GM12878 (cell line): ENCODE measurements around the gene AP2B1. TPM values are rescaled to one million over a fixed set of nuclear protein-coding genes. Genes with fewer than 3 reads are reported as not detected.

Experiments used
- ATAC-seq: fragments of 200-7000 bp; cut with Tn5 transposase; 3 replicates; pipeline ENCODE4 v1.9.1; 2020; ENCODE audit warnings: mild to moderate bottlenecking, moderate library complexity
- BruUV-seq: library from RNA; stranded (reverse); fragments of 400-500 nt; replicated peaks from 2 replicates; lab custom pipeline; 2021; lab: Mats Ljungman, UMichigan
- CTCF ChIA-PET: fragments of 300-600 bp; sonication (Branson Sonifier 250); formaldehyde crosslinking; extraction: SDS; loops from one replicate; lab custom pipeline; 2021; ENCODE audit warnings: inconsistent platforms; lab: Yijun Ruan, JAX
- POLR2A ChIA-PET: fragments of 350-600 bp; formaldehyde crosslinking; extraction: SDS; loops from one replicate; lab custom pipeline; 2021; ENCODE audit warnings: inconsistent platforms; lab: Charles Lee
- RAD21 ChIA-PET: fragments of 300-600 bp; sonication (Branson Sonifier 250); formaldehyde crosslinking; loops from one replicate; lab custom pipeline; 2023; ENCODE audit warnings: antibody characterized with exemption; ENCODE audit not compliant: unreplicated experiment; lab: Charles Lee
- SMC1A ChIA-PET: fragments of 300-600 bp; sonication (Branson Sonifier 250); formaldehyde crosslinking; loops from one replicate; lab custom pipeline; 2023; ENCODE audit not compliant: unreplicated experiment, uncharacterized antibody; lab: Charles Lee
- DNase-seq: peaks from one replicate; pipeline ENCODE4 v3.0.0-alpha.2; 2011; ENCODE audit warnings: low read depth, low spot score
- FAIRE-seq: peaks from 3 replicates; lab custom pipeline; 2011; peaks lifted over from hg19 to GRCh38; lab: Jason Lieb, UNC
- H2AFZ ChIP-seq: 2 replicates; pipeline ENCODE4 v1.6.0; 2011; ENCODE audit warnings: low read depth, low read length, control low read depth; ENCODE audit not compliant: control insufficient read depth
- H3K27ac ChIP-seq: 2 replicates; pipeline ENCODE4 v1.5.1; 2011; ENCODE audit warnings: control low read depth; ENCODE audit not compliant: control insufficient read depth, insufficient read depth
- H3K27me3 ChIP-seq, 2 experiments: replicated peaks in 1 of 2; 2 replicates each; pipeline versions ENCODE4 v1.6.0 to v1.6.1; 2011; ENCODE audit warnings: low read length in 1 of 2; ENCODE audit not compliant: control insufficient read depth in 2 of 2, insufficient read depth in 2 of 2
- H3K36me3 ChIP-seq, 2 experiments: 2 replicates each; pipeline ENCODE4 v1.5.1; 2011; ENCODE audit warnings: low read length in 1 of 2; ENCODE audit not compliant: control insufficient read depth in 2 of 2, insufficient read depth in 2 of 2
- H3K4me1 ChIP-seq: 2 replicates; pipeline ENCODE4 v1.6.1; 2011; ENCODE audit warnings: mild to moderate bottlenecking, low read length, moderate library complexity, mixed read lengths; ENCODE audit not compliant: control insufficient read depth, insufficient read depth
- H3K4me2 ChIP-seq: 2 replicates; pipeline ENCODE4 v1.6.0; 2011; ENCODE audit warnings: control low read depth; ENCODE audit not compliant: control insufficient read depth, insufficient read depth
- H3K4me3 ChIP-seq: fragments of 200-600 bp; sonication (generic); 2 replicates; pipeline ENCODE4 v1.5.1; 2016
- H3K79me2 ChIP-seq: 2 replicates; pipeline ENCODE4 v1.6.0; 2011; ENCODE audit warnings: low read length; ENCODE audit not compliant: control insufficient read depth, insufficient read depth
- H3K9ac ChIP-seq: 2 replicates; pipeline ENCODE4 v1.8.0; 2011; ENCODE audit warnings: low read length, control low read depth, mixed read lengths; ENCODE audit not compliant: control insufficient read depth, insufficient read depth
- H3K9me3 ChIP-seq: replicated peaks from 3 replicates; pipeline ENCODE4 v1.5.1; 2011; ENCODE audit warnings: mild to moderate bottlenecking, low read length; ENCODE audit not compliant: control insufficient read depth, insufficient read depth
- H4K20me1 ChIP-seq: 2 replicates; pipeline ENCODE4 v1.6.0; 2011; ENCODE audit not compliant: control insufficient read depth, insufficient read depth
- CHD4 ChIP-seq: fragments of 200-600 bp; sonication (generic); IDR thresholded peaks from 2 replicates; pipeline ENCODE4 v1.6.1; 2016; ENCODE audit warnings: mild to moderate bottlenecking
- E2F8 ChIP-seq: fragments of 450-650 bp; IDR thresholded peaks from 2 replicates; pipeline ENCODE4 v1.6.1; 2018; ENCODE audit warnings: mild to moderate bottlenecking, low read depth, moderate library complexity; ENCODE audit not compliant: partially characterized antibody
- EGR1 ChIP-seq, 2 experiments: IDR thresholded peaks; 1 replicate in 1 of 2; 2 replicates in 1 of 2; pipeline ENCODE4 v1.6.1; 2011 to 2012; ENCODE audit warnings: low read depth in 2 of 2, low read length in 2 of 2, borderline replicate concordance in 1 of 2, mild to moderate bottlenecking in 1 of 2, moderate library complexity in 1 of 2
- FOS ChIP-seq: IDR thresholded peaks from 3 replicates; pipeline ENCODE4 v1.6.1; 2011; ENCODE audit warnings: borderline replicate concordance; ENCODE audit not compliant: insufficient read length; ENCODE audit errors: extremely low read depth
- NFIC ChIP-seq: IDR thresholded peaks from 2 replicates; pipeline ENCODE4 v1.6.1; 2012; ENCODE audit warnings: low read depth, mild to moderate bottlenecking, inconsistent platforms, low read length, moderate library complexity
- SKIL ChIP-seq: fragments of 450-650 bp; IDR thresholded peaks from 2 replicates; pipeline ENCODE4 v1.6.1; 2017; ENCODE audit warnings: mild to moderate bottlenecking, low read depth, inconsistent platforms; ENCODE audit not compliant: poor library complexity, severe bottlenecking
- ZBTB4 ChIP-seq: fragments of 450-650 bp; formaldehyde crosslinking; IDR thresholded peaks from 2 replicates; pipeline ENCODE4 v1.4.0; 2022; ENCODE audit warnings: mild to moderate bottlenecking, moderate library complexity
- WGBS: methylation state at CpG from one replicate; pipeline ENCODE4 v1.1.6; 2016; ENCODE audit warnings: low lambda C conversion rate; ENCODE audit not compliant: insufficient replicate concordance, insufficient coverage; ENCODE audit errors: missing lambda C conversion rate; 5-methylcytosine and 5-hydroxymethylcytosine counted together
- in situ Hi-C: fragments of 300-500 bp; cut with MboI; formaldehyde crosslinking; loops from 9 replicates; pipeline ENCODE4 v1.14.3; 2018; ENCODE audit warnings: mixed read lengths
- intact Hi-C: fragments of 100-400 bp; cut with micrococcal nuclease; formaldehyde crosslinking; loops from one replicate; pipeline ENCODE4 v1.14.2; 2022; ENCODE audit not compliant: unreplicated experiment
- polyA plus RNA-seq, 11 experiments: library from polyadenylated mRNA; depleted of rRNA in 4 of 11; unstranded in 6 of 11; stranded (reverse) in 5 of 11; fragments of >200 nt; fragmentation: Nextera tagmentation in 4 of 11; fragmentation: Illumina TruSeq in 1 of 11; extraction: Ambion mirVana in 4 of 11; extraction: Trizol in 1 of 11; gene quantifications; 1 replicate in 1 of 11; 2 replicates in 10 of 11; pipeline versions ENCODE4 v1.2.1 to v1.2.3, GENCODE V29; 2011 to 2016; ENCODE audit warnings: inconsistent platforms in 2 of 11, missing spikeins in 2 of 11, low read depth in 1 of 11
- total RNA-seq, 4 experiments: library from RNA; depleted of rRNA in 3 of 4; stranded (reverse); fragments of >200 nt in 3 of 4; fragmentation: Illumina TruSeq in 1 of 4; extraction: Trizol in 1 of 4; gene quantifications; 2 replicates each; pipeline versions ENCODE4 v1.2.1 to v1.2.3, GENCODE V29; 2013 to 2021
- TF ChIP-seq, protein P1 (sequence below): IDR thresholded peaks from 2 replicates; pipeline ENCODE4 v1.6.1; 2012; ENCODE audit warnings: low read depth, low read length, improper control_type of control experiment
- TF ChIP-seq, protein P2 (sequence below): IDR thresholded peaks from 2 replicates; pipeline ENCODE4 v1.6.1; 2011; ENCODE audit warnings: mild to moderate bottlenecking, low read depth, low read length, moderate library complexity; ENCODE audit not compliant: insufficient replicate concordance
- TF ChIP-seq, protein P3 (sequence below): IDR thresholded peaks from 2 replicates; pipeline ENCODE4 v1.6.1; 2012; ENCODE audit warnings: low read length, inconsistent platforms

Gene AP2B1
- total and polyA plus RNA-seq, 10 of the 15 experiments (the other 5 are each of a cell fraction or from before 2014, with no cell fraction given): 18.6 to 112 (median 53.9) TPM

GRCh38 chr17:35740216-35740615 is 153.1 kb downstream of the AP2B1 start:
- H3K9me3 ChIP-seq: no peaks in the 10 kb centered on the region
- no peaks in the 10 kb centered on the region for H4K20me1 ChIP-seq
- in situ Hi-C loops (loop anchor here (10.0 kb wide), 1 partner anchor 575 kb away; no protein-coding TSS in a partner anchor), intact Hi-C loops (loop anchor here (10.0 kb wide), 1 partner anchor 1315 kb away; no protein-coding TSS in a partner anchor)
- H3K4me1 ChIP-seq: no peaks in the 10 kb centered on the region
- no peaks in the 10 kb centered on the region for H3K36me3 ChIP-seq
- H3K9ac ChIP-seq: no peak overlapping the region
- no peak overlapping the region for H3K27ac ChIP-seq
- no peak overlapping the region for H2AFZ ChIP-seq
- ChIA-PET SMC1A (no interaction called here), CTCF (interaction anchor here (0.5 to 1.4 kb wide), 3 partner anchors 12 to 691 kb away, joined by 3 to 5 read pairs (median 3); no protein-coding TSS in a partner anchor), RAD21 (interaction anchor here (0.8 kb wide), 1 partner anchor 61 kb away, joined by 3 read pairs; no protein-coding TSS in a partner anchor), POLR2A (no interaction called here)
- H3K4me3 ChIP-seq: no peak overlapping the region
- no peaks in the 10 kb centered on the region for H3K79me2 ChIP-seq
- H3K4me2 ChIP-seq: no peak overlapping the region
- FAIRE-seq: no peak
- peaks cover 0 to 3% of the 10 kb centered on the region in 2 experiments; a peak in 2 of 4 replicates for H3K27me3 ChIP-seq
- 35% methylated on average over 7 of the region's 7 CpGs for WGBS
- no TSS peak for BruUV-seq
- DNase-seq: no peak
- ATAC-seq: no peak
- no peak for TF ChIP-seq CHD4
- no peak for TF ChIP-seq NFIC
- no peak for TF ChIP-seq E2F8
- no peak for TF ChIP-seq EGR1 (IDR thresholded peaks at IDR 0.05; ENCODE audit: borderline replicate concordance in 1 of 2, low read depth in 2 of 2, low read length in 2 of 2)
- TF ChIP-seq, protein P1, sequence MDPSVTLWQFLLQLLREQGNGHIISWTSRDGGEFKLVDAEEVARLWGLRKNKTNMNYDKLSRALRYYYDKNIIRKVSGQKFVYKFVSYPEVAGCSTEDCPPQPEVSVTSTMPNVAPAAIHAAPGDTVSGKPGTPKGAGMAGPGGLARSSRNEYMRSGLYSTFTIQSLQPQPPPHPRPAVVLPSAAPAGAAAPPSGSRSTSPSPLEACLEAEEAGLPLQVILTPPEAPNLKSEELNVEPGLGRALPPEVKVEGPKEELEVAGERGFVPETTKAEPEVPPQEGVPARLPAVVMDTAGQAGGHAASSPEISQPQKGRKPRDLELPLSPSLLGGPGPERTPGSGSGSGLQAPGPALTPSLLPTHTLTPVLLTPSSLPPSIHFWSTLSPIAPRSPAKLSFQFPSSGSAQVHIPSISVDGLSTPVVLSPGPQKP: no peak
- TF ChIP-seq, protein P2, sequence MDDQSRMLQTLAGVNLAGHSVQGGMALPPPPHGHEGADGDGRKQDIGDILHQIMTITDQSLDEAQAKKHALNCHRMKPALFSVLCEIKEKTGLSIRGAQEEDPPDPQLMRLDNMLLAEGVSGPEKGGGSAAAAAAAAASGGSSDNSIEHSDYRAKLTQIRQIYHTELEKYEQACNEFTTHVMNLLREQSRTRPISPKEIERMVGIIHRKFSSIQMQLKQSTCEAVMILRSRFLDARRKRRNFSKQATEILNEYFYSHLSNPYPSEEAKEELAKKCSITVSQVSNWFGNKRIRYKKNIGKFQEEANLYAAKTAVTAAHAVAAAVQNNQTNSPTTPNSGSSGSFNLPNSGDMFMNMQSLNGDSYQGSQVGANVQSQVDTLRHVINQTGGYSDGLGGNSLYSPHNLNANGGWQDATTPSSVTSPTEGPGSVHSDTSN: no peak
- no peak for TF ChIP-seq ZBTB4 (CRISPR knock-in tag)
- TF ChIP-seq, protein P3, sequence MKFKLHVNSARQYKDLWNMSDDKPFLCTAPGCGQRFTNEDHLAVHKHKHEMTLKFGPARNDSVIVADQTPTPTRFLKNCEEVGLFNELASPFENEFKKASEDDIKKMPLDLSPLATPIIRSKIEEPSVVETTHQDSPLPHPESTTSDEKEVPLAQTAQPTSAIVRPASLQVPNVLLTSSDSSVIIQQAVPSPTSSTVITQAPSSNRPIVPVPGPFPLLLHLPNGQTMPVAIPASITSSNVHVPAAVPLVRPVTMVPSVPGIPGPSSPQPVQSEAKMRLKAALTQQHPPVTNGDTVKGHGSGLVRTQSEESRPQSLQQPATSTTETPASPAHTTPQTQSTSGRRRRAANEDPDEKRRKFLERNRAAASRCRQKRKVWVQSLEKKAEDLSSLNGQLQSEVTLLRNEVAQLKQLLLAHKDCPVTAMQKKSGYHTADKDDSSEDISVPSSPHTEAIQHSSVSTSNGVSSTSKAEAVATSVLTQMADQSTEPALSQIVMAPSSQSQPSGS: no peak
- TF ChIP-seq FOS: no peak
- TF ChIP-seq SKIL: no peak
